NCI-H2196 (cell line): ENCODE measurements around the gene HTR6.
A peak's percentile ranks its signal among the peaks of the same experiment; 100 is the strongest.

Source experiments
- DNase-seq: peaks from one replicate; lab custom pipeline; 2025; ENCODE audit not compliant: unreplicated experiment; lab: John Stamatoyannopoulos, UW

Gene HTR6

GRCh38 chr1:19656134-19656779 lies 8.4 kb upstream of the HTR6 start:
- DNase-seq = no peak

GRCh38 chr1:19656780-19657466 lies 7.8 kb upstream of the HTR6 start:
- DNase-seq = no peak

- no peak for DNase-seq
Measured at GRCh38 chr1:19657511-19657910, 7.2 kb upstream of the HTR6 start.

- no peak for DNase-seq
Measured at GRCh38 chr1:19658186-19658585, 6.5 kb upstream of the HTR6 start.

GRCh38 chr1:19661721-19662228 lies 2.9 kb upstream of the HTR6 start:
- peak; percentile 51 for DNase-seq

- DNase-seq = no peak
Measured at GRCh38 chr1:19662313-19662712, 2.4 kb upstream of the HTR6 start.

- DNase-seq = no peak
Measured at GRCh38 chr1:19665186-19665495, 466 bp downstream of the HTR6 start.

- no peak for DNase-seq
Measured at GRCh38 chr1:19665496-19666465, 1.1 kb downstream of the HTR6 start.

- no peak for DNase-seq
Measured at GRCh38 chr1:19668888-19669287, 4.2 kb downstream of the HTR6 start.

- DNase-seq = no peak
Measured at GRCh38 chr1:19670787-19671186, 6.1 kb downstream of the HTR6 start.

- DNase-seq = no peak
Measured at GRCh38 chr1:19672237-19672636, 7.6 kb downstream of the HTR6 start.

- no peak for DNase-seq
Measured at GRCh38 chr1:19675797-19676196, 11.1 kb downstream of the HTR6 start.

GRCh38 chr1:19676438-19676922 lies 11.8 kb downstream of the HTR6 start:
- no peak for DNase-seq

GRCh38 chr1:19678493-19678892 lies 13.8 kb downstream of the HTR6 start:
- no peak for DNase-seq

- no peak for DNase-seq
Measured at GRCh38 chr1:19678931-19679453, 14.3 kb downstream of the HTR6 start.

GRCh38 chr1:19679691-19680090 lies 15.0 kb downstream of the HTR6 start:
- no peak for DNase-seq

GRCh38 chr1:19680644-19681043 lies 16.0 kb downstream of the HTR6 start:
- no peak for DNase-seq

- no peak for DNase-seq
Measured at GRCh38 chr1:19682257-19682656, 17.6 kb downstream of the HTR6 start.

- no peak for DNase-seq
Measured at GRCh38 chr1:19682901-19683300, 18.2 kb downstream of the HTR6 start.

- DNase-seq = no peak
Measured at GRCh38 chr1:19683351-19683750, 18.7 kb downstream of the HTR6 start.

GRCh38 chr1:19684677-19685076 lies 20.0 kb downstream of the HTR6 start:
- no peak for DNase-seq
